HCT116 (cell line): ENCODE results near the gene GIT2.

Source experiments
- ATF3 ChIP-seq: IDR thresholded peaks from 2 replicates; pipeline ENCODE4 v1.6.1; 2012
- CEBPB ChIP-seq: IDR thresholded peaks from 2 replicates; pipeline ENCODE4 v1.6.1; 2012; ENCODE audit warnings: low read depth
- CTCF ChIP-seq, 3 experiments: fragments of 200-600 bp in 1 of 3; sonication (generic) in 1 of 3; IDR thresholded peaks in 2 of 3; conservative IDR thresholded peaks in 1 of 3; 2 replicates each; pipeline ENCODE4 v1.5.1; 2012 to 2017; ENCODE audit warnings: low read depth in 2 of 3, low read length in 2 of 3, antibody characterized with exemption in 1 of 3, borderline replicate concordance in 1 of 3, control low read depth in 1 of 3, mild to moderate bottlenecking in 1 of 3, mixed read lengths in 1 of 3, mixed run types in 1 of 3, moderate library complexity in 1 of 3; ENCODE audit not compliant: insufficient read depth in 1 of 3
- EGR1 ChIP-seq: IDR thresholded peaks from 2 replicates; pipeline ENCODE4 v1.6.1; 2012; ENCODE audit warnings: low read depth
- EZH2 ChIP-seq: fragments of 200-600 bp; sonication (generic); IDR thresholded peaks from 2 replicates; pipeline ENCODE4 v1.6.1; 2017; ENCODE audit warnings: antibody characterized with exemption, mixed run types
- EZH2phosphoT487 ChIP-seq: fragments of 200-600 bp; IDR thresholded peaks from 2 replicates; pipeline ENCODE4 v1.6.1; 2018; ENCODE audit warnings: antibody characterized with exemption, borderline replicate concordance
- MAX ChIP-seq: IDR thresholded peaks from 2 replicates; pipeline ENCODE4 v1.6.1; 2012
- POLR2A ChIP-seq: IDR thresholded peaks from 2 replicates; pipeline ENCODE4 v1.7.0; 2011; ENCODE audit warnings: borderline replicate concordance; ENCODE audit not compliant: insufficient read depth, insufficient read length; ENCODE audit errors: extremely low read depth
- POLR2AphosphoS5 ChIP-seq: IDR thresholded peaks from 2 replicates; pipeline ENCODE4 v1.6.1; 2011; ENCODE audit warnings: mild to moderate bottlenecking, low read depth, low read length, moderate library complexity
- RAD21 ChIP-seq: IDR thresholded peaks from 2 replicates; pipeline ENCODE4 v1.6.1; 2012; ENCODE audit warnings: low read depth, mild to moderate bottlenecking
- REST ChIP-seq: IDR thresholded peaks from 2 replicates; pipeline ENCODE4 v1.6.1; 2012; ENCODE audit warnings: low read depth
- SIN3A ChIP-seq: IDR thresholded peaks from 2 replicates; pipeline ENCODE4 v1.6.1; 2012; ENCODE audit warnings: low read depth
- SRF ChIP-seq: IDR thresholded peaks from 2 replicates; pipeline ENCODE4 v1.6.1; 2012; ENCODE audit warnings: low read depth
- YY1 ChIP-seq: IDR thresholded peaks from 2 replicates; pipeline ENCODE4 v1.6.1; 2011; ENCODE audit warnings: low read length, low read depth, moderate library complexity, mild to moderate bottlenecking; ENCODE audit not compliant: insufficient replicate concordance; ENCODE audit errors: extremely low read depth

- no peak for TF ChIP-seq CTCF (IDR thresholded peaks at IDR 0.05 in 2 of 3, conservative IDR thresholded peaks at IDR 0.05 in 1 of 3; ENCODE audit: borderline replicate concordance in 1 of 3, insufficient read depth in 1 of 3, low read depth in 2 of 3, low read length in 2 of 3)
- no peak for TF ChIP-seq POLR2AphosphoS5
- TF ChIP-seq EZH2phosphoT487 = no peak
- no peak for TF ChIP-seq POLR2A
- TF ChIP-seq EZH2 = no peak
- no peak for TF ChIP-seq RAD21
- no peak for TF ChIP-seq SRF
- no peak for TF ChIP-seq MAX
- TF ChIP-seq YY1 = no peak
- TF ChIP-seq ATF3 = no peak
- no peak for TF ChIP-seq CEBPB
- no peak for TF ChIP-seq REST
- TF ChIP-seq SIN3A = no peak
- TF ChIP-seq EGR1 = no peak
These were observed 7.3 kb downstream of the GIT2 start for GRCh38 chr12:109988903-109989302.
